DOHH2 (cell line): Measurements from ENCODE around the gene CDC42SE2.

Source experiments
- H3F3A ChIP-seq: fragments of 200-600 bp; sonication (generic), shearing (Covaris generic); 2 replicates; pipeline ENCODE4 v1.6.0; 2016; ENCODE audit warnings: antibody characterized with exemption, mild to moderate bottlenecking; ENCODE audit not compliant: control insufficient read depth, insufficient read depth
- H3K27ac ChIP-seq: fragments of 200-600 bp; sonication (generic); 2 replicates; pipeline ENCODE4 v1.5.1; 2014; ENCODE audit warnings: low read depth, mild to moderate bottlenecking, low read length, moderate library complexity
- H3K27me3 ChIP-seq: fragments of 200-600 bp; sonication (generic); 2 replicates; pipeline ENCODE4 v1.6.1; 2014; ENCODE audit warnings: mild to moderate bottlenecking, low read length, mixed read lengths; ENCODE audit not compliant: control insufficient read depth
- H3K36me3 ChIP-seq: fragments of 200-600 bp; sonication (generic); 2 replicates; pipeline ENCODE4 v1.6.1; 2014; ENCODE audit warnings: mild to moderate bottlenecking, low read length, moderate library complexity, mixed read lengths; ENCODE audit not compliant: control insufficient read depth
- H3K4me1 ChIP-seq: fragments of 200-600 bp; sonication (generic); 2 replicates; pipeline ENCODE4 v1.6.1; 2014; ENCODE audit warnings: mild to moderate bottlenecking, low read length, mixed read lengths; ENCODE audit not compliant: control insufficient read depth
- H3K4me2 ChIP-seq: fragments of 200-600 bp; sonication (generic); 2 replicates; pipeline ENCODE4 v1.6.0; 2014; ENCODE audit warnings: mild to moderate bottlenecking, low read length, moderate library complexity
- H3K4me3 ChIP-seq: fragments of 200-600 bp; sonication (generic); 2 replicates; pipeline ENCODE4 v1.5.1; 2014; ENCODE audit warnings: mild to moderate bottlenecking, low read length, mixed read lengths
- H3K79me2 ChIP-seq: fragments of 200-600 bp; sonication (generic); 2 replicates; pipeline ENCODE4 v1.6.1; 2014; ENCODE audit warnings: mild to moderate bottlenecking, low read length, mixed read lengths; ENCODE audit not compliant: control insufficient read depth
- H3K9me2 ChIP-seq: fragments of 200-600 bp; sonication (generic); replicated peaks from 2 replicates; pipeline ENCODE4 v1.6.1; 2014; ENCODE audit warnings: mild to moderate bottlenecking, low read length, mixed read lengths; ENCODE audit not compliant: control insufficient read depth
- H3K9me3 ChIP-seq: fragments of 200-600 bp; sonication (generic); 2 replicates; pipeline ENCODE4 v1.6.1; 2014; ENCODE audit warnings: antibody characterized with exemption, low read length, mixed read lengths; ENCODE audit not compliant: control insufficient read depth, insufficient read depth
- H4K20me1 ChIP-seq: fragments of 200-600 bp; sonication (generic); 2 replicates; pipeline ENCODE4 v1.6.0; 2014; ENCODE audit warnings: low read depth, mild to moderate bottlenecking, antibody characterized with exemption, low read length, moderate library complexity; ENCODE audit not compliant: control insufficient read depth, insufficient read depth
- CTCF ChIP-seq: fragments of 200-600 bp; sonication (generic); IDR thresholded peaks from one replicate; pipeline ENCODE4 v1.5.1; 2014; ENCODE audit warnings: antibody characterized with exemption, mild to moderate bottlenecking, low read depth, low read length; ENCODE audit not compliant: poor library complexity, severe bottlenecking
- EZH2phosphoT487 ChIP-seq: fragments of 200-600 bp; sonication (generic); IDR thresholded peaks from 2 replicates; pipeline ENCODE4 v1.6.1; 2017; ENCODE audit warnings: borderline replicate concordance, mild to moderate bottlenecking, antibody characterized with exemption, low read length, moderate library complexity, mixed read lengths

Gene CDC42SE2

GRCh38 chr5:131355971-131356528 lies 92.2 kb downstream of the CDC42SE2 start:
- no peak overlapping the region for H3K4me2 ChIP-seq
- no peak overlapping the region for H3K27ac ChIP-seq
- H3K36me3 ChIP-seq, result peaks cover 12% of the 10 kb centered on the region
- no peak overlapping the region for H3K4me3 ChIP-seq
- H3K9me2 ChIP-seq, result no peaks in the 10 kb centered on the region
- 0 out of 2 replicates have a peak, but pooled peaks cover 4% of the 10 kb centered on the region for H3F3A ChIP-seq
- peaks cover 3% of the 10 kb centered on the region; the same call in 1 of the 2 replicates for H4K20me1 ChIP-seq
- H3K27me3 ChIP-seq, result no peaks in the 10 kb centered on the region
- TF ChIP-seq CTCF (no peak), EZH2phosphoT487 (no peak)
- H3K4me1 ChIP-seq, result peaks cover 8% of the 10 kb centered on the region
- peaks cover 15% of the 10 kb centered on the region for H3K79me2 ChIP-seq
- no peaks in the 10 kb centered on the region for H3K9me3 ChIP-seq

- Histone ChIP-seq H4K20me1 (peaks cover 3% of the 10 kb centered on the region; the same call in 1 of the 2 replicates), H3K27me3 (no peaks in the 10 kb centered on the region), H3K36me3 (peaks cover 12% of the 10 kb centered on the region), H3K4me3 (no peak overlapping the region), H3K9me2 (no peaks in the 10 kb centered on the region), H3K9me3 (no peaks in the 10 kb centered on the region), H3K27ac (no peak overlapping the region), H3K79me2 (peaks cover 18% of the 10 kb centered on the region), H3F3A (0 out of 2 replicates have a peak, but pooled peaks cover 4% of the 10 kb centered on the region), H3K4me1 (peaks cover 8% of the 10 kb centered on the region), H3K4me2 (no peak overlapping the region)
- no peak for TF ChIP-seq CTCF
- no peak for TF ChIP-seq EZH2phosphoT487
Observed at GRCh38 chr5:131356619-131357018, 92.8 kb downstream of the CDC42SE2 start.

- Histone ChIP-seq H3K79me2 (peaks cover 23% of the 10 kb centered on the region), H3K9me2 (no peaks in the 10 kb centered on the region), H4K20me1 (peaks cover 3% of the 10 kb centered on the region; the same call in 1 of the 2 replicates), H3K4me1 (peaks cover 8% of the 10 kb centered on the region), H3K36me3 (peaks cover 12% of the 10 kb centered on the region), H3K4me3 (no peak overlapping the region), H3K4me2 (no peak overlapping the region), H3K27me3 (no peaks in the 10 kb centered on the region), H3F3A (0 out of 2 replicates have a peak, but pooled peaks cover 4% of the 10 kb centered on the region), H3K27ac (no peak overlapping the region), H3K9me3 (no peaks in the 10 kb centered on the region)
- TF ChIP-seq CTCF (no peak), EZH2phosphoT487 (no peak)
Observed at GRCh38 chr5:131357739-131358561, 94.1 kb downstream of the CDC42SE2 start.
